HepG2 (cell line): ENCODE data around the gene HAT1. TPM values are rescaled to one million over a fixed set of nuclear protein-coding genes. Genes with fewer than 3 reads are reported as not detected.
A peak's percentile ranks its signal among the peaks of the same experiment; 100 is the strongest.

Experiments used
- ARNTL ChIP-seq: sonication (generic); formaldehyde crosslinking; IDR thresholded peaks from 2 replicates; pipeline ENCODE4 v1.4.0; 2020; ENCODE audit warnings: mild to moderate bottlenecking, missing genetic modification reagents
- ATF1 ChIP-seq: IDR thresholded peaks from 2 replicates; pipeline ENCODE4 v1.6.1; 2016; ENCODE audit warnings: mild to moderate bottlenecking, control low read depth
- FOXO1 ChIP-seq: sonication (generic); formaldehyde crosslinking; IDR thresholded peaks from 2 replicates; pipeline ENCODE4 v1.4.0; 2020; ENCODE audit warnings: missing genetic modification reagents
- JARID2 ChIP-seq: sonication (generic); formaldehyde crosslinking; IDR thresholded peaks from 2 replicates; pipeline ENCODE4 v1.8.1; 2023; ENCODE audit warnings: missing genetic modification reagents, inconsistent platforms; ENCODE audit not compliant: insufficient replicate concordance
- NFRKB ChIP-seq: fragments of 450-650 bp; IDR thresholded peaks from 2 replicates; pipeline ENCODE4 v1.6.1; 2017
- NFYB ChIP-seq: sonication (generic); formaldehyde crosslinking; IDR thresholded peaks from 2 replicates; pipeline ENCODE4 v1.4.0; 2020; ENCODE audit warnings: missing genetic modification reagents
- RCOR2 ChIP-seq: IDR thresholded peaks from 2 replicates; pipeline ENCODE4 v1.6.1; 2016; ENCODE audit warnings: missing biosample characterization, missing genetic modification reagents
- SOX13 ChIP-seq, 3 experiments: fragments of 450-650 bp in 1 of 3; sonication (generic) in 1 of 3; formaldehyde crosslinking in 1 of 3; IDR thresholded peaks in 2 of 3; conservative IDR thresholded peaks in 1 of 3; 2 replicates each; pipeline versions ENCODE4 v1.5.0 to v1.6.1; 2016 to 2020; ENCODE audit warnings: antibody characterized with exemption in 1 of 3, mild to moderate bottlenecking in 1 of 3, missing compliant biosample characterization in 1 of 3, missing genetic modification reagents in 1 of 3, moderate library complexity in 1 of 3
- TOPORS ChIP-seq: sonication (generic); formaldehyde crosslinking; IDR thresholded peaks from 2 replicates; pipeline ENCODE4 v1.8.0; 2023; ENCODE audit warnings: mild to moderate bottlenecking, missing genetic modification reagents
- ZNF17 ChIP-seq: sonication (generic); formaldehyde crosslinking; IDR thresholded peaks from 2 replicates; pipeline ENCODE4 v1.5.0; 2020; ENCODE audit warnings: mild to moderate bottlenecking, missing genetic modification reagents
- ZNF720 ChIP-seq: sonication (generic); formaldehyde crosslinking; IDR thresholded peaks from 2 replicates; pipeline ENCODE4 v1.4.0; 2020; ENCODE audit warnings: missing genetic modification reagents
- ZNF781 ChIP-seq: sonication (generic); formaldehyde crosslinking; IDR thresholded peaks from 2 replicates; pipeline ENCODE4 v1.5.1; 2020; ENCODE audit warnings: borderline replicate concordance, mild to moderate bottlenecking, missing genetic modification reagents; ENCODE audit errors: not compliant biosample characterization
- polyA plus RNA-seq, 8 experiments: library from polyadenylated mRNA; depleted of rRNA in 3 of 8; stranded (reverse) in 7 of 8; unstranded in 1 of 8; fragments of >200 nt; fragmentation: Illumina TruSeq in 4 of 8; extraction: Trizol in 4 of 8; gene quantifications; 2 replicates each; pipeline versions ENCODE4 v1.2.1 to v1.2.3, GENCODE V29; 2011 to 2016; ENCODE audit warnings: low read depth in 4 of 8, missing spikeins in 1 of 8, mixed read lengths in 1 of 8; ENCODE audit not compliant: insufficient read depth in 1 of 8
- total RNA-seq, 5 experiments: library from RNA; depleted of rRNA; stranded (reverse); fragments of >200 nt; fragmentation: Illumina TruSeq; extraction: Trizol; gene quantifications; 2 replicates each; pipeline ENCODE4 v1.2.3, GENCODE V29; 2016; ENCODE audit warnings: low read depth in 1 of 5
- TF ChIP-seq, protein P1 (sequence below): sonication (generic); formaldehyde crosslinking; IDR thresholded peaks from 2 replicates; pipeline ENCODE4 v1.8.0; 2022; ENCODE audit warnings: mild to moderate bottlenecking, missing genetic modification reagents
- TF ChIP-seq, protein P2 (sequence below): sonication (generic); formaldehyde crosslinking; IDR thresholded peaks from 2 replicates; pipeline ENCODE4 v1.5.1; 2020; ENCODE audit warnings: mild to moderate bottlenecking, missing genetic modification reagents
- TF ChIP-seq, protein P3 (sequence below): sonication (generic); formaldehyde crosslinking; IDR thresholded peaks from 2 replicates; pipeline ENCODE4 v1.5.0; 2020; ENCODE audit warnings: missing genetic modification reagents
- TF ChIP-seq, protein P4 (sequence below): IDR thresholded peaks from 2 replicates; pipeline ENCODE4 v1.6.1; 2012; ENCODE audit warnings: low read depth, low read length, improper control_type of control experiment
- TF ChIP-seq, protein P5 (sequence below): IDR thresholded peaks from 2 replicates; pipeline ENCODE4 v1.6.1; 2016

Gene HAT1
- total and polyA plus RNA-seq, 2 of the 13 experiments (the other 11 are each of a cell fraction or from before 2014, with no cell fraction given): 45.4 to 119 TPM

DNA sequence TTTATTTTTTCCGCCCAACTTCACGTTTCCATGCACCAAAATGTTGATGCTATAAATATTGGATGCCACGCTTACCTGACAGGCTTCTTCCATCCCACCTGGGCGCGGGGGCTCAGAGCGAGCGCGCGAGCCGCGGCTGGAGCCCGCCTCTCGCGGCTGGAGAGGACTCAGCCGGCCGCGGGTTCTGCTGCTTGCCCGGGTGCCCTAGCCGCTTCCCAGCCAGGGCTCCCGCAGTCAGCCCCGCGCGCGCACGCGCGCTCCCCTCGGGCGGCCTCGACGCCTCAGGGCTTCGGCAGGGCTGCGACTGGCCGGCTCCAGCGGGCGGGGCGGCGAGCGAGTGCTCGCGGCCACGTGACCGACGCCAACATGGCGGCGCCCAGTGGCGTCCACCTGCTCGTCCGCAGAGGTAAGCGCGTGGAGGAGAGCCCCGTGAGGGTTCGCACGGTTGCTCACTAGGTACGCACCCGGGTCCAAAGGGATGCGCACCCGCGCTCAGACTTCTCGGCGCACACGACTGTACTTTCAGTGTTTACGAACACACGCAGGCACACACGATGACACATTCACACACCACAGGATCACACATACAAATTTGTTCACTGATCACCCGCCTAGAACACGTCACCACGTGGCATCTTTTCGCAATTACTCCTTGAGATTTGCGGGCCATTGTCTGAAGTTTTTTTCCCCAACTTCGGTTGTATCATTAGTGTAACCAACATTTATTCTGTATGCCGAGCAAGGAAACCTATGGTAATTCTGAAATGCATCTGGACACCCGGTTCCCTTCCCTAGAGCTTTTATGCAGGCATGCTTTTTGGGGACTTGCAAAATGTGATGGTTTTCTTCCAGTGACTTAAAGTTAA, 77.6 kb downstream of the HAT1 start, which contains the start of gene METAP1D (continued):
- TF ChIP-seq NFYB (CRISPR knock-in tag) (peak; percentile 61; the same call in 1 of the 2 replicates), ZNF781 (peak; percentile 94), ARNTL (CRISPR knock-in tag) (peak; percentile 98), ZNF17 (no peak), RCOR2 (CRISPR knock-in tag) (peak; percentile 27; the same call in 1 of the 2 replicates), ZNF720 (CRISPR knock-in tag) (0 out of 2 replicates have a peak, but pooled peaks have one; percentile 66), ATF1 (no peak), TOPORS (CRISPR knock-in tag) (no peak; the same call in none of the 2 replicates), FOXO1 (peak; percentile 84), SOX13 (IDR thresholded peaks at IDR 0.05) (no peak; the same call in 1 of the 2 replicates), SOX13 (CRISPR knock-in tag; conservative IDR thresholded peaks at IDR 0.05 in 1 of 2, IDR thresholded peaks at IDR 0.05 in 1 of 2) (peak in 1 of 2 experiments; percentile 65; a peak in 2 of 4 replicates), JARID2 (peak; percentile 97), NFRKB (peak; percentile 81)
- TF ChIP-seq, protein P1, sequence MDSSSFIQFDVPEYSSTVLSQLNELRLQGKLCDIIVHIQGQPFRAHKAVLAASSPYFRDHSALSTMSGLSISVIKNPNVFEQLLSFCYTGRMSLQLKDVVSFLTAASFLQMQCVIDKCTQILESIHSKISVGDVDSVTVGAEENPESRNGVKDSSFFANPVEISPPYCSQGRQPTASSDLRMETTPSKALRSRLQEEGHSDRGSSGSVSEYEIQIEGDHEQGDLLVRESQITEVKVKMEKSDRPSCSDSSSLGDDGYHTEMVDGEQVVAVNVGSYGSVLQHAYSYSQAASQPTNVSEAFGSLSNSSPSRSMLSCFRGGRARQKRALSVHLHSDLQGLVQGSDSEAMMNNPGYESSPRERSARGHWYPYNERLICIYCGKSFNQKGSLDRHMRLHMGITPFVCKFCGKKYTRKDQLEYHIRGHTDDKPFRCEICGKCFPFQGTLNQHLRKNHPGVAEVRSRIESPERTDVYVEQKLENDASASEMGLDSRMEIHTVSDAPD: peak; percentile 82; the same call in 1 of the 2 replicates
- TF ChIP-seq, protein P2, sequence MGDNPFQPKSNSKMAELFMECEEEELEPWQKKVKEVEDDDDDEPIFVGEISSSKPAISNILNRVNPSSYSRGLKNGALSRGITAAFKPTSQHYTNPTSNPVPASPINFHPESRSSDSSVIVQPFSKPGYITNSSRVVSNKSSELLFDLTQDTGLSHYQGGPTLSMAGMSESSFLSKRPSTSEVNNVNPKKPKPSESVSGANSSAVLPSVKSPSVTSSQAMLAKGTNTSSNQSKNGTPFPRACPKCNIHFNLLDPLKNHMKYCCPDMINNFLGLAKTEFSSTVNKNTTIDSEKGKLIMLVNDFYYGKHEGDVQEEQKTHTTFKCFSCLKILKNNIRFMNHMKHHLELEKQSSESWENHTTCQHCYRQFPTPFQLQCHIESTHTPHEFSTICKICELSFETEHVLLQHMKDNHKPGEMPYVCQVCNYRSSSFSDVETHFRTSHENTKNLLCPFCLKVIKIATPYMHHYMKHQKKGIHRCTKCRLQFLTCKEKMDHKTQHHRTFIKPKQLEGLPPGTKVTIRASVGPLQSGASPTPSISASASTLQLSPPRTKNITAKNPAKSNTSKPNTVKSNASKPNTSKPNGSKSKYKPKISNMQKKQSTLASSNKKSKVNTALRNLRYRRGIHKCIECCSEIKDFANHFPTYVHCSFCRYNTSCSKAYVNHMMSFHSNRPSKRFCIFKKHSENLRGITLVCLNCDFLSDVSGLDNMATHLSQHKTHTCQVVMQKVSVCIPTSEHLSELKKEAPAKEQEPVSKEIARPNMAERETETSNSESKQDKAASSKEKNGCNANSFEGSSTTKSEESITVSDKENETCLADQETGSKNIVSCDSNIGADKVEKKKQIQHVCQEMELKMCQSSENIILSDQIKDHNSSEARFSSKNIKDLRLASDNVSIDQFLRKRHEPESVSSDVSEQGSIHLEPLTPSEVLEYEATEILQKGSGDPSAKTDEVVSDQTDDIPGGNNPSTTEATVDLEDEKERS: peak; percentile 91
- TF ChIP-seq, protein P3, sequence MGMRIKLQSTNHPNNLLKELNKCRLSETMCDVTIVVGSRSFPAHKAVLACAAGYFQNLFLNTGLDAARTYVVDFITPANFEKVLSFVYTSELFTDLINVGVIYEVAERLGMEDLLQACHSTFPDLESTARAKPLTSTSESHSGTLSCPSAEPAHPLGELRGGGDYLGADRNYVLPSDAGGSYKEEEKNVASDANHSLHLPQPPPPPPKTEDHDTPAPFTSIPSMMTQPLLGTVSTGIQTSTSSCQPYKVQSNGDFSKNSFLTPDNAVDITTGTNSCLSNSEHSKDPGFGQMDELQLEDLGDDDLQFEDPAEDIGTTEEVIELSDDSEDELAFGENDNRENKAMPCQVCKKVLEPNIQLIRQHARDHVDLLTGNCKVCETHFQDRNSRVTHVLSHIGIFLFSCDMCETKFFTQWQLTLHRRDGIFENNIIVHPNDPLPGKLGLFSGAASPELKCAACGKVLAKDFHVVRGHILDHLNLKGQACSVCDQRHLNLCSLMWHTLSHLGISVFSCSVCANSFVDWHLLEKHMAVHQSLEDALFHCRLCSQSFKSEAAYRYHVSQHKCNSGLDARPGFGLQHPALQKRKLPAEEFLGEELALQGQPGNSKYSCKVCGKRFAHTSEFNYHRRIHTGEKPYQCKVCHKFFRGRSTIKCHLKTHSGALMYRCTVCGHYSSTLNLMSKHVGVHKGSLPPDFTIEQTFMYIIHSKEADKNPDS (CRISPR knock-in tag): peak; percentile 88; the same call in 1 of the 2 replicates
- TF ChIP-seq, protein P4, sequence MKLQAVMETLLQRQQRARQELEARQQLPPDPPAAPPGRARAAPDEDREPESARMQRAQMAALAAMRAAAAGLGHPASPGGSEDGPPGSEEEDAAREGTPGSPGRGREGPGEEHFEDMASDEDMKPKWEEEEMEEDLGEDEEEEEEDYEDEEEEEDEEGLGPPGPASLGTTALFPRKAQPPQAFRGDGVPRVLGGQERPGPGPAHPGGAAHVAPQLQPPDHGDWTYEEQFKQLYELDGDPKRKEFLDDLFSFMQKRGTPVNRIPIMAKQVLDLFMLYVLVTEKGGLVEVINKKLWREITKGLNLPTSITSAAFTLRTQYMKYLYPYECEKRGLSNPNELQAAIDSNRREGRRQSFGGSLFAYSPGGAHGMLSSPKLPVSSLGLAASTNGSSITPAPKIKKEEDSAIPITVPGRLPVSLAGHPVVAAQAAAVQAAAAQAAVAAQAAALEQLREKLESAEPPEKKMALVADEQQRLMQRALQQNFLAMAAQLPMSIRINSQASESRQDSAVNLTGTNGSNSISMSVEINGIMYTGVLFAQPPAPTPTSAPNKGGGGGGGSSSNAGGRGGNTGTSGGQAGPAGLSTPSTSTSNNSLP: no peak; the same call in 1 of the 2 replicates
- TF ChIP-seq, protein P5, sequence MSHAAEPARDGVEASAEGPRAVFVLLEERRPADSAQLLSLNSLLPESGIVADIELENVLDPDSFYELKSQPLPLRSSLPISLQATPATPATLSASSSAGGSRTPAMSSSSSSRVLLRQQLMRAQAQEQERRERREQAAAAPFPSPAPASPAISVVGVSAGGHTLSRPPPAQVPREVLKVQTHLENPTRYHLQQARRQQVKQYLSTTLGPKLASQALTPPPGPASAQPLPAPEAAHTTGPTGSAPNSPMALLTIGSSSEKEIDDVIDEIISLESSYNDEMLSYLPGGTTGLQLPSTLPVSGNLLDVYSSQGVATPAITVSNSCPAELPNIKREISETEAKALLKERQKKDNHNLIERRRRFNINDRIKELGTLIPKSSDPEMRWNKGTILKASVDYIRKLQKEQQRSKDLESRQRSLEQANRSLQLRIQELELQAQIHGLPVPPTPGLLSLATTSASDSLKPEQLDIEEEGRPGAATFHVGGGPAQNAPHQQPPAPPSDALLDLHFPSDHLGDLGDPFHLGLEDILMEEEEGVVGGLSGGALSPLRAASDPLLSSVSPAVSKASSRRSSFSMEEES (CRISPR knock-in tag): peak; percentile 95
